Measurements from ENCODE around the gene KIF2A.
A peak's percentile ranks its signal among the peaks of the same experiment; 100 is the strongest.

Gene KIF2A

GRCh38 chr5:62296998-62297397 lies 9.0 kb upstream of the KIF2A start:
- DNase-seq = no peak

- no peak for DNase-seq
These were observed 7.9 kb upstream of the KIF2A start for GRCh38 chr5:62298118-62298517.

DNA sequence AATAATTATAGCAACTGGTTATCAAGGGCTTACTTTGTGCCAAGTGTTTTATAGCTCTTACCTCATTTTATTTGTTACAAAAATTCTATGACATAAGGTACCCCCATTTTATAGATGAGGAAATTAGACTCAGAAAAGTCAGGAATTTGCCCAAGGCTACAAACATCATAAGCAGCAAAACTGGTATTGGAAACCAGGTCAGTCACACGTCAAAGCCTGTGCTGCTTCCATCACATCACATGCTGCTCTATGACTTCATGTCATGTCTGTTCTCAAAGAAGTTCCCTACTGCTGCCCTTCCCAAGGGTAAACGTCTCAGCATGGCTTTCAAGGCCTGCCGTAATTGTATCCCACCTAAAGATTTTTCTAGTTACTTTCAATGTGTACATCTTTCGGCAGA lies 6.9 kb upstream of the KIF2A start:
- no peak for DNase-seq

DNA sequence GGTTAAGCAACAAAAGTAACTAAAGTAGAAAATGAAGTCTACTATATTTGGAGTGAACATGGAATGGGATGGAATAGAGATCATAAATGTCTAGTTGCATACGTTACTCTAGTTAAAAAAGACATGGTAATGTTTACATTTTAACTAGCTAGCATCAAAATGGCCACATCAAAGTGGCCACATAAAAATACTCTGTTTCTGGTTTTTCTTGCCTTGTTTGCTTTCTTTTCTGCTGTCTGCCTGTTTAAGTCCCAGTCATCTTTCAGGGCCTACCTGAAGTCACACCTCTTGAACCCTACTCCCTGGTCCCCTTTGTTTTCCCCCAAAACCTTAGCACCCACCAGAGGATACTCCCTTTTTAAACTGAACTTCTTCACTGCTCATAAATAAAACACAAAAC lies 6.4 kb upstream of the KIF2A start:
- no peak for DNase-seq

- no peak for DNase-seq
These were observed 670 bp upstream of the KIF2A start for GRCh38 chr5:62305358-62305714.

GRCh38 chr5:62306323-62306895 lies 403 bp downstream of the KIF2A start:
- no peak for DNase-seq

DNA sequence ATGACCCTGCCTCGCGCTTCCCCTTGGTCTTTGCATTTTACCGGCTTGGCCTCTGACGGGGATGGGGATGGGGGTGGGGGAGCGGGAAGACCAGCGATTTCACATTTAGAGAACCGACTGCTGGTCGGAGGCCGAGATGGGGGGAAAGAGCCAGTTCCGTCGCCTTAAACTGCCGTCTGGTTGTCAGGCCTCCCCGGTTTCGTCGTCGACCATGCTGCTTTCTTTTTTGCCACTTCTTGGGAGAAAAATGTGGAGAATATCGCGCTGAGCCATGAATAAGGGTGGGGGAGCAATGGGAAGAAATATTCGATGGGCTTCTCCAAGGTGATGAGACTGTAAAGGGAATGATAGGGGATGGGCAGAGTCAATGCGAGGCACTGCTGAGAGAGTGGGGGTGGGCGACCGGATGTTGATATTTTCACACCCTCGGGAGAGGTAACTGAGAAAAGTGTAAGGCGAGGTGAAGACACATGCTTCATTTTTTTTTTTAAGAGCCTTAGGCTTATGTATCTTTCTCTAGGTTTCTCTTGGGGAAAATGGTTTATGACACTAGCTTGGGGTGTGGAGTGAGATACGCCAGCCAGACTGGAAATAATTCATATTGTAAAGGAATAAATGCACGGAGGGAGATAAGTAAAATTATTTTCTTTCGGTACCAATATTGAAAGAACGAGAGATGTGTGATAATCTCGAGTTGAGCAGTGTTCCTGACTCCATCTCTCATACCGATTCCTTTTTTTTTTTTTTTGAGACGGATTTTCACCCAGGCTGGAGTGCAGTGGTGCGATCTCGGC lies 1.1 kb downstream of the KIF2A start:
- peak in 1 of 2 donors; percentile 35 for DNase-seq

DNA sequence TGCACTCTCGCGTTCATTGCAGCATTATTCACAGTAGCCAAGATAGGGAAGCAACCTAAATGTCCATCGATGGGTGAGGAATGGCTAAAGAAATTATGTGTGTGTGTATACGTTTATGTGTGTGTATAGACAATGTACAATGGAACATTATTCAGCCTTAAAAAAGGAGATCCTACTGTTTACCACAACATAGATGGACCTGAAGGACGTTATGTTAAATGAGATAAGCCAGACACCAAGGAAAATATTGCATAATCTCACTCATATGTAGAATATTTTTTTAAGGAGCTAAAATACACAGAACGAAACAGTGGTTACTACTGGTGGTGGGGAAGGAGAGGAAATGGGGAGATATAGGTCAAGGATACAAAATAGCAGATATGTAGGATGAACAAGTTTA lies 2.4 kb downstream of the KIF2A start:
- DNase-seq = no peak

DNA sequence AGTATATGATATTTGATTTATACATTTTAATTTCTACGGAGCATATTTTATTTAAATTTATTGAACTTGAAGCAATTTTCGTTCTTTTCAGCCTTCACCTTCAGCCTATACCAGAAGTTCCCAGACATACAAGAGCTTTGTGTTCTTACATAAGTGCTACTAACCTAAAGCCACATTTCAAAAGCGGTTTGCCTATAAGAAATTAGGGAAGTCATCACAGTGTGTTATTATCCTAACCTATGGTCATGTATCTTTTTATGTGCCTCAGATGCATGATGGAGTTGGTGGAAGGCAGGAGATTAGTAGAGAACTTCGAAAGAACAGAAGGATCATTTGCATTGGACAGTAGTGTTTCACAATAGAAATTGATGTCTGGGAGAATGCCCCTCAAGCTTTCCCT lies 3.1 kb downstream of the KIF2A start:
- no peak for DNase-seq

DNA sequence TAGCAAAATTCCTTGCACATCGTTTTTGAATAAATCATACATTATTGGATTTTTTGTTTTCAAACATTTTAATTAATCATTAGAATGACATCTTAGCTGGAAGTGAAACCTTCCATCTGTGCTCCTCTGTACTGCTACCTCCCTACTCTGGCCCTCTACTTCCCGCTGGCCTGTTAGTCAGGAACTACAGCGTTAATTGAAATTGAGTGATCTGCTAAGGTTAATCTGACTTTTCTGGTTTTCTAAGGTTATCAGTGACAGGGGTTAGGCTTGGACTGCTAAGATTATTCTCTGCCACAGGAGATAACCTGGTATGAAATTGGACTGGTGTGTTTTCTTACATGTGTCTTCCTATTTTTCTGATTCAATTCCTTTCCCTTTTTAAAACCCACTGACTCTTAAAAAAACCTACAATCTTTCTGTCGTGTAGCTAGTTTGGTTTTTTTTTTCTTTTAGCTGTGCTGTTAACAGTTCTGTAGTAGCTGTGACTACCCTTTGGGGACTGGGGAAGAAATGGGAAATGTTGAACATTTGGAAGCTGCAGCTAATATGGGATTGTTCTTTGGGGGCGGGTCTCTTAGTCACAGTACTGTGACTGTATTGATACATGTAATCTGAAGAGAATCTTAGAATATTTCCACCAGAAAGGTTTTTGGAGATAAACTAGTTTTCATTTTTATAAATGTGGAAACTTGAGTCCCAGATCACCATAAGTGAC lies 4.6 kb downstream of the KIF2A start:
- DNase-seq = no peak

DNA sequence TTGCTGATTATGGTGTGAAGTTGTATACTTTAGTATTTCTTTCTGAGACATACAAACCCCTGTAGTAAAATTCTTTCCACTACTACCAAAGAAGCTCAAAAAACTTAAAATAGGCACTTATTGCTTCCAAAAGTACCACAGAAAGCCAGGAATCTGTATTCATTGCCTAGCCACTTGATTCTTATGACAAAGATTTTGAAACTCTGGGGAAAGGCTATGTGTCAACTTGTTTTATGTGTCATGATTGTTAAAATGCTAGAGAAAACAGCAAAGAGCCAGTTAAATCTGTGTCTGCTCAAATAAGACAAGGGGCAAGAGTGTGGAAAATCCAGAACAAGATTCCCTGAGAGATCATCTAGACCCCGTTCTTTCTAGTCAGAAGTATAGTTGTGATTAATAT lies 6.0 kb downstream of the KIF2A start:
- DNase-seq = no peak

- no peak for DNase-seq
These were observed 6.7 kb downstream of the KIF2A start for GRCh38 chr5:62312674-62313073.

- no peak for DNase-seq
These were observed 8.3 kb downstream of the KIF2A start for GRCh38 chr5:62314213-62314830.

DNA sequence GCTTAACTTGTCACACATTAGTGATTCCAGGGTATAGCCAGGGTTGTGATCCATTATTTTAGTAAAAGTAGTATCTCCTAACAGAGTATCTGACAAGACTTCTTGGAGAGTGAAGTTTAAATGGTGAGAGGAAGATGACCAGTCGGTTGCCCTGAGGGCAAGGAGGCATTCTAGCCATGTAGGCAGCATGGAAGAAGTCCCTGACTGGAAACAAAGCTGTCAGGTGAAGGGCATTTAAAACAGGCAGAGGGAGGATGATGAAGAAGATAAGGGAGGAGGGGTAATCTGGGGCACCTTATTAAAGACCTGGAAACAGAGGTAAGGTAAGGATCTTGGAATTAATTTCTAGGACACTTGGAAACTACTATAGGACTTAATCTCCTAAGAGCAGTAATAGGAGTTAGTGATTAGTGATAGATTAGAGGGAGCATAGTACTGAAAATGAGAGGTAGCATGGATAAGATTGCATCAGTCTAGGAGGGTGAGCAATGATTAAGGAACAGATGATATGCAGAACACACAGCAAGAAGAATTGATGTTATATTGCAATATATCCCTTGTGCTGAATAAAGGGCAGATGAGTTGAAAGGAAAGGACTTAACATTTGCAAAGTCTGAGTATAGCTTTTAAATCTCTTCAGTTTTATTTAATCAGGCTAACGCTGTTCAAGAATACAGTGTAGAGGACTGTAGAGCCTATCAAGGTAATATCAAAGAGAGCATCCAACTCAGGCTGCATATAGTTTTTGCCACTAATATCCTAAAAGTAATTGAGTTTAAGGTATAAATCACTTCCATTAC lies 9.6 kb downstream of the KIF2A start:
- no peak for DNase-seq

DNA sequence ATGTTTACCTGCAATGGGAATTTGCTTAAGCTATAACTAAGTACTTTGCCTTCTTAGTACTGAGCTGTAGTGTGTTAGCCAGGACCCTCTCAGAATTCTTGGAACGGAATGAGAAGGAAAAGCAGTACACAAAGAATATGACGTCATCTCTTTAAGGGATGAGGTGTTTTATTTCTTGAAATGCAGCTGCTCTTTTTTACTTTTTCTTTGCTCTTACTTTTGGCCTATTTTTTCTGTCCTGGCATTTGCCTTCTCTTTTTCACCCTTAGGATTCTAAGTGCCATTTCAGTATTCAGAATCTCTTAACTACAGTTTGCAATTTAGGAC lies 10.1 kb downstream of the KIF2A start:
- no peak for DNase-seq

- DNase-seq = no peak
These were observed 11.8 kb downstream of the KIF2A start for GRCh38 chr5:62317810-62318209.

DNA sequence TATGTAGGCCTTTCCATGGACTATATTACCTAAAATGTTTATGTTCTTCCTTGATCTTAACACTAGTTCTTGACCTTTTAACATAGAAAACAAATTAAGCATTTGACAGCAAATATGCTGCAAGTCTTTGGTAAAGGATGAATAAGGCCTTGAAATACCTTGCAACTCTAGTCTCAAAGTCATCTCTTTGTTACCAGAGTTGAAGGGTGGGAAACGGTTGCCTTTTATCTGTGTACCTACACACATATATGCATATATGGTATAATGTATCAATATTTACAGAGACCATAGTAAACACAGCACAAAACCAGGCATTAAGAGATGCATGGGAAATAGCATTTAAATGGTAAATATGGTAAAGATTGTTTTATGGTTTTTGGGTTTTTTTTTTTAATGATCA lies 16.5 kb downstream of the KIF2A start:
- no peak for DNase-seq

DNA sequence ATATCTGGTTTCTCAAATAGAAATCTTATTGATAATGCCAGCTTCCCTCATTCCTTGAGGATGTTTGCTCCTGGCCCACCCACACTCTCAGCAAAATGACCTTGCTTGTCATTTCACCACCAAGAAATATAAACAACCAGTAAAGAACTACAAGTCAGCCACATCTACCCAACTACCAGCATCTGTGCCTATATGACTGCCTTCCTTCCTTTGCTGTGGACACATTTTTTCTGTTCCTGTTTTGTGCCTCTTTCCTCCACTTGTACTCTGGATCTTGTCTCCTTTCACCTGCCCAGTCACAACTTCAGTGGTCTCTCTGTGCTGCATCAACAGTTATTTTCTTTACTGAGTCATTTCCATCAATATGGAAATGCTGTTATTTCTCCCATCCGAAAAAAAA lies 20.3 kb downstream of the KIF2A start:
- no peak for DNase-seq

- no peak for DNase-seq
These were observed 20.7 kb downstream of the KIF2A start for GRCh38 chr5:62326702-62327101.

DNA sequence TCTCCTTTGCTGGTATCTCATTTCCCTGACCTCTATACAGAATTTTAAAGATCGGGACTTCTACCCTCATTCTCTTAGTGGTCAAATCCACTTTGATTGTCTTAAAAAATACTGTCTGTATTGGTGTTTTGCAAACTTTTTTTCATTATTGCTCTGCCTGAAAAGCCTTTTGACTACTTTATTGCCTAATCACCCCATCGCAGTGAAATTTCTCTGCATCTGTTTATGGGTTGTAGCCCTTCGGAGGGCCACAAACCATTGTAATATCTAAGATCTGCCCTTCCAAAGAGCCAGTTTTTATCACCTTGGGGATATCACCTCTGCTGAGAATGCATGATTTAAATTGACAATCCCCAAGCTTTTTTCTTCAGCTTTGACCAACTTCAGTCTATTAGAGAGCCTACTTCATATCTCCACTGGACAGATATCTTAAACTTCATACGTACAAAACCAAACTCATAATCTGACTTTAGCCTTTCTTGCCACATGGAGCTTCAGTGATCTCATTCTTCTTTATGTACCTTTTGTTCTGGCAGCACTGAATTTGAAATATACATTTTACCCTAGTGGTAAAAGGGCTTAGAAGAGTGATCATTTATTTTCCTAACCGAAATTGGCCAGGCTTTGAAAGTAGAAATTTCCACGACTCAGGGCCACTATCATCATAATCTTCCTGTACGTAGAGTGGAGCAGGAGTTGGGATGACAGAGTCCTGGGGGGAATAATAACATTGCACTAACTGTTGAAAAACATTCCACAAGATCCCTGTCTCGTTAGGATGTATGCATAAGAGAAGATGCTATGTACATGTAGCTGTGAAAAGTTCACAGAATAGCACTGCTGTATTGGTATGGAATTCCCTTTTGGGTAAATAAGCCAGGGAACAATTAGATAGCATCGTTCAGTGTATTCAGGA lies 21.4 kb downstream of the KIF2A start:
- DNase-seq = no peak

- no peak for DNase-seq
These were observed 22.9 kb downstream of the KIF2A start for GRCh38 chr5:62328772-62329491.

All from hippocampal formation (tissue), 2 donors.